ENCODE results near the gene TPRG1L.

TPRG1L gene

GRCh38 chr1:3668585-3669300 is 43.9 kb downstream of the TPRG1L start:
- no peak for DNase-seq

- DNase-seq, result no peak
Observed at GRCh38 chr1:3669421-3669821, 44.6 kb downstream of the TPRG1L start.

- no peak for DNase-seq
Observed at GRCh38 chr1:3669971-3670431, 45.2 kb downstream of the TPRG1L start.

- DNase-seq, result no peak
Observed at GRCh38 chr1:3670823-3671265, 46.0 kb downstream of the TPRG1L start.

- no peak for DNase-seq
Observed at GRCh38 chr1:3671371-3672180, 46.8 kb downstream of the TPRG1L start.

GRCh38 chr1:3672231-3672970 is 47.6 kb downstream of the TPRG1L start:
- no peak for DNase-seq

- DNase-seq, result no peak
Observed at GRCh38 chr1:3672971-3673361, 48.2 kb downstream of the TPRG1L start.

DNA sequence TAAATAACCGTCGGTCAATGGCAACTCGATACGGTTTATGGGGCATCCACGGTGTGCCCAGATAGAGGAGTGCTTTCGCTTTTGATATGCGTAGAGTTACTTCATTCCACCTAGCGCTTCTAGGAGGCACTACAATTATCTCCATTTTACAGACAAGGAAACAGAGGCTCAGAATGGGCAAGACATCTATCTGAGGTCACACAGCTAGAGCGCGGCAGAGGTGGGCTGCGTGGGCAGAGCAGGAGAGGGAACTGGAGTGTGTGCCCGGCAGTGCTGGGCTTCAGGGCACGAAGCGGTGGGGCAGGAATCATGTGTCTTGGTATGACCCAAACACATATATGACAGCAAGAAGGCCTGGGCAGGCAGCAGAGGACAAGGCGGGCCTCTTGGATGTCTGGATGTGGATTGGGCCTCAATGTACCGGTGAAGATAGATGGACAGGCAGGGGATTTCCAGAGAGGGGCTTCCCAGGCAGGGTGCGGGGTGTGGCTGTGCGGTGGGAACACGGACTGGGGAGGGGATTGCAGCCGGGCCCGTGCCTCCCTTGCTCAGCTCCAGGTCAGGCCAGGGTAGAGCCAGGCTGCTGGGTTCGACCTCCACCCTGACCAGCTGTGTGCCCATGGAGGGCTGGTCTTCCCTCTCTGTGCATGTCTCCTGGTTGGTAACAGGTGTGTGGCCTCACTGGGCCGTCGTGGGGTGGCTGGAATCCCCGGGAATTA is 48.7 kb downstream of the TPRG1L start:
- DNase-seq, result no peak

- no peak for DNase-seq
Observed at GRCh38 chr1:3674100-3675094, 49.6 kb downstream of the TPRG1L start.

- DNase-seq, result no peak
Observed at GRCh38 chr1:3675436-3675835, 50.6 kb downstream of the TPRG1L start.

- no peak for DNase-seq
Observed at GRCh38 chr1:3676581-3677470, 52.0 kb downstream of the TPRG1L start.

- no peak for DNase-seq
Observed at GRCh38 chr1:3677484-3677883, 52.7 kb downstream of the TPRG1L start.

DNA sequence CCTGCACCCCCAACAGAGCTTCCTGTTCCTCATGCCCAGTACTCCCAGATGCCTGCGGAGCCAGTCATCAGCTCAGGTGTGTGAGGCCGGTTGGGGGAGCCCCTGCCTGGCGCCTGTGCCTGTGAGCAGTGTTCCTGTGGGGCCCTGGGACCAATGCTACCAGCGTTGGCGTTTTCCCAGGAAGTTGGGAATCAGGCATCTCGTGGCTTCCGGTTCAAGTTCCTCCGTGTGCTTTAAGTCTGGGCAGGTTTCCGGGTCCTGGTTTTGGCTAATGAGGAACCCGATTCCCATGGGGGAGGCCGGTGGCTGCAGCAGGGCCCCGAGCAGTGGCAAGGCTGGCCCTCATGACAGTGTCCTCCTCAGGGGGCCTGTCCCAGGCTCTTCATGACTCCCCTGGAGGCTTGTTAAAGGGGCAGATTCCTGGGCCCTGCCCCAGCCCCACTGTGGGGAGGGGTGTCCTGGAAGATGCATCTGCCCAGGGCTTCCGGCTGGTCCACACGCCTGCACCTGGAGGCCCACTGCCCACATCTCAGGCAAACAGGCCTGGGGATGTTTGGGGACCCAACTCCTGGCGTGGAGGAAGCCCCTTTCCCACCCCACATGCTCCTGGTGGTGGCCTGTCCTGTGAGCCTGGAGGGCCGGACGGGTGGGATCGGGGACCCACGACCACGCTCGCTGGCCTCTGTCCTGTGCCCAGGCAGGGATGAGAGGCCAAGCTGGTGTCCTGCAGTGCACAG is 53.7 kb downstream of the TPRG1L start:
- no peak for DNase-seq

- no peak for DNase-seq
Observed at GRCh38 chr1:3679098-3679555, 54.3 kb downstream of the TPRG1L start.

All from NCI-H2029 treated with DMSO at 0.1 percent for 48 hours (cell line).